Measurements from ENCODE around the gene DPEP1. TPM values are rescaled to one million over a fixed set of nuclear protein-coding genes. Genes with fewer than 3 reads are reported as not detected.

Gene DPEP1
- total and polyA plus RNA-seq, 8 donors: 0.31 to 10.4 (median 6.9) TPM

DNA sequence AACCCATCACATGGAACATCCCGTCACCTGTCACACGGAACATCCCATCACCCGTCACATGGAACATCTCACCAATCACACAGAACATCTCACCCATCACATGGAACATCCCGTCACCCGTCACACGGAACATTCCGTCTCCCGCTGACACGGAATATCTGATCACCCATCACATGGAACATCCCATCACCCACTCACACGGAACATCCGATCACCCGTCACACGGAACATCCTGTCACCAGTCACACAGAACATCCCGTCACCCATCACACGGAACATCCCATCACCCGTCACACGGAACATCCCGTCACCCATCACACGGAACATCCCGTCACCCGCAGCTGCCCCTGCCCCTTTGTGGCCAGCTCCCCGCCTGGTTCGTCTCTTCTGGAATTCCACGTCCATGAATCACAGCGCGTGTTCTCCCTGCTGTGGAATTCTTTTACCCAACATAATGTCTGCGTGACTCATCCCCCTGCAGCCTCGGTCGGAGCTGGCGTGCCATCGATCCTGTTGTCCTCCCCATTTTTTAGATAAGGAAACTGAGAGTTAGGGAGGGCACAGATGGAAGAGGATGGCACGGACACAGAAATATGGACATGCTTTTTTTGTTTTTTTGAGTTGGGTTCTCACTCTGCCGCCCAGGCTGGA lies 32.3 kb upstream of the DPEP1 start:
- Histone ChIP-seq H3K27me3 (peaks cover 10 to 16% of the 10 kb centered on the region in 2 donors), H3K27ac (no peak overlapping the region), H3K4me3 (no peak overlapping the region), H3K9me3 (no peaks in the 10 kb centered on the region), H3K36me3 (no peaks in the 10 kb centered on the region), H3K4me1 (peaks cover 3 to 14% of the 10 kb centered on the region in 2 donors)
- peak in 1 of 4 donors; percentile 50 for DNase-seq
- TF ChIP-seq, protein P1, sequence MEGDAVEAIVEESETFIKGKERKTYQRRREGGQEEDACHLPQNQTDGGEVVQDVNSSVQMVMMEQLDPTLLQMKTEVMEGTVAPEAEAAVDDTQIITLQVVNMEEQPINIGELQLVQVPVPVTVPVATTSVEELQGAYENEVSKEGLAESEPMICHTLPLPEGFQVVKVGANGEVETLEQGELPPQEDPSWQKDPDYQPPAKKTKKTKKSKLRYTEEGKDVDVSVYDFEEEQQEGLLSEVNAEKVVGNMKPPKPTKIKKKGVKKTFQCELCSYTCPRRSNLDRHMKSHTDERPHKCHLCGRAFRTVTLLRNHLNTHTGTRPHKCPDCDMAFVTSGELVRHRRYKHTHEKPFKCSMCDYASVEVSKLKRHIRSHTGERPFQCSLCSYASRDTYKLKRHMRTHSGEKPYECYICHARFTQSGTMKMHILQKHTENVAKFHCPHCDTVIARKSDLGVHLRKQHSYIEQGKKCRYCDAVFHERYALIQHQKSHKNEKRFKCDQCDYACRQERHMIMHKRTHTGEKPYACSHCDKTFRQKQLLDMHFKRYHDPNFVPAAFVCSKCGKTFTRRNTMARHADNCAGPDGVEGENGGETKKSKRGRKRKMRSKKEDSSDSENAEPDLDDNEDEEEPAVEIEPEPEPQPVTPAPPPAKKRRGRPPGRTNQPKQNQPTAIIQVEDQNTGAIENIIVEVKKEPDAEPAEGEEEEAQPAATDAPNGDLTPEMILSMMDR (IDR thresholded peaks at IDR 0.05): no peak
- intact Hi-C loops (cut with DNase I): no loop called here
- ATAC-seq: peak; percentile 18

DNA sequence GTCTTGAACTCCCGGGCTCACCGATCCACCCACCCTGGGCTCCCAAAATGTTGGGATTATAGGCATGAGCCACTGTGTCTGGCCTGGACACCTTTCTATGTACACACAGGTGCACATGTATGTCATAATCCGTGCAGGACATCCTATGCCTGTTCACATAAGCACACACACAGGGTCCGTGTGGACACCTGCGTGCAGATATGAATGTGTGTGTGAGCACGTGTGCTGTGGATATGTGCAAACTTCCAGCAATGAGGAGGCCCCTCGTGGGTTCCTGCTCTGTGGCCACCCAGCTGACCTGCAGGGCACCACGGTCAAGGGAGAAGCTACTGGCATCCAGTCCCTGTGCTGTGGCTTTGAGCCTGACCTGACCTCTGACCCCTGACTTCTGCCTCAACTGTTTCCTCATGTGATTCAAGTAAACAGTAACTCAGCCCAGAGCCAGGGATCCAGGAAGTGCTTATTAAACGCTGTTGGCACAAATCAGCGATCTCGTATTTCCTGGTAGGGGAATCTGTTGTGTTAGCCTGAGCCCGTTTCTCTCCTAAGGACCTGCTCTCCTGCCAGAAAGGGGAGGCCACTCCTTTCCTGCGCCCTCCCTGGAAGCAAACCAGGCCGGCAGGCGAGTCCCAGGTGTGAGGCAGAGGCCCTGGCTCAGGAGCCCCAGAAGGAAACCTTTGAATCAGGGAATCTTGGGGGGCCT lies 31.4 kb upstream of the DPEP1 start:
- H3K4me3 ChIP-seq: no peak overlapping the region
- ATAC-seq: peak; percentile 79
- peak in 1 of 4 donors; percentile 20 for DNase-seq
- H3K4me1 ChIP-seq: peaks cover 3 to 14% of the 10 kb centered on the region in 2 donors
- H3K27me3 ChIP-seq: peaks cover 1 to 7% of the 10 kb centered on the region in 2 donors
- TF ChIP-seq, protein P1 (IDR thresholded peaks at IDR 0.05): no peak
- H3K36me3 ChIP-seq: no peaks in the 10 kb centered on the region
- H3K9me3 ChIP-seq: no peaks in the 10 kb centered on the region
- intact Hi-C loops (cut with DNase I): no loop called here
- H3K27ac ChIP-seq: peak overlapping the region in 1 of 2 donors; percentile 49

DNA sequence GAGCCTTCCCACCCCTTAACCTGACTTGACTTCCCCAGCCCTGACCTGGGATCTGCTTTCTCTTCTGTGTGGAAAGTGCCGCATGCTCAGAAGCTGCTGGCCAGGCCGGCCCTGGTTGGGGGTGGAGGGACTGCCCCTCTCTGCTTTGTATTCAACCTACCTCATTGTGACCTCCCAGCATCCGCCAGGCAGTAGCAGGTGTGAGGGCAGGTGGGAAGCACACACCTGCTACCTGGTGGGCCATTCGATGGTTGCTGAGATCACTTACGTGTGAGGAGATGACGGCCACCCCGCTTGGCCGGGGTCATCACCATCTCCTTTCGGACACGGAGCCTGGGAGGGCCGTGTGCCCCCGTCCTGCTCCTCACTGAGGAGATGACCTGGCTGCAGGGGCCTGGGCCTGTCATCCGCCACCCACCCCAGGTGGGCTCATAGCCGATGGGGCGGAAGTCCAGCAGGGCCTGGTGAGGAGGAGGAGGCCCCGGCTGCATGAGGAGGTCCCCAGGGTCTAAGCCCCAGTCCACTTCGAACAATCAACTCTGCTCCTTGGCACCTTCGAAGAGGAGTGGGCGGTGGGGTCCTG lies 30.7 kb upstream of the DPEP1 start:
- H3K36me3 ChIP-seq: no peaks in the 10 kb centered on the region
- no peaks in the 10 kb centered on the region for H3K9me3 ChIP-seq
- H3K4me3 ChIP-seq: no peak overlapping the region
- intact Hi-C loops (cut with DNase I): no loop called here
- ATAC-seq: no peak
- TF ChIP-seq, protein P1 (IDR thresholded peaks at IDR 0.05): no peak
- H3K27ac ChIP-seq: peak overlapping the region in 1 of 2 donors; percentile 49
- H3K27me3 ChIP-seq: peaks cover 0 to under 1% of the 10 kb centered on the region in 2 donors
- no peak for DNase-seq
- peaks cover 3 to 14% of the 10 kb centered on the region in 2 donors for H3K4me1 ChIP-seq

DNA sequence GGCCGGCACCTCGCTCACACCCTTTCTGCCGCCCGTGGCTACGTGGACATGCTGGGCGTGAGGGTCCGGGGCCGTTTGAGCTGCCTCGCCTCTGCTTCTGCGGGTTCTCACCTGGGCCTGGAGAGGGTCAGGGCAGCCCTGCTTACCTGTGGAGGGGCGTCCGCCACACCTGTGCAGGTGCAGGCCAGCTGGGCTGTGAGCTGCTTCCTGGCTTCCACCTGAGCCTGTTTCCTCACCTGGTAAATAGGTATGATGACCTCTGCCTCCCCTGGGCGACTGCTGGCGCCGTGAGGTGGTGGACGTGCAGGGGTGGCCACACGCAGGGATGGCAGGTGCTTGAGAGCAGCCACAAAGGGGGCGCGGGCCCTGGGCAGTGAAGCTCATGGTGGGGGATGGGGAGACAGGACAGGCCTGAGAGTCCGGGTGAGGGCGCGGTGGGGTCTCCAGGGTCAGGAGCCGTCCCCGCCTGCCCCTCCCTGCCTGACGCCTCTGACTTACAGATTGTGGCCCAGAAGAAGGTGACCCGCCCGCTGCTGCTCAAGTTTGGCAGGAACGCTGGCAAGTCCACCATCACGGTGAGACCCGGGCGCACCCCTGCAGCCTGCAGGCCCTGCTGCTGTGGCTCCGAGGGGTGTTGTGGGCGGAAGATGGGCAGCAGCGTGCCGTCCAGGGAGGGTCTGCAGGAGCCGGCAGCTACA lies 30.1 kb upstream of the DPEP1 start:
- Histone ChIP-seq H3K36me3 (no peaks in the 10 kb centered on the region), H3K9me3 (no peaks in the 10 kb centered on the region), H3K27ac (no peak overlapping the region), H3K4me3 (no peak overlapping the region), H3K27me3 (no peaks in the 10 kb centered on the region), H3K4me1 (peaks cover 3 to 14% of the 10 kb centered on the region in 2 donors)
- intact Hi-C loops (cut with DNase I): no loop called here
- TF ChIP-seq, protein P1 (IDR thresholded peaks at IDR 0.05): no peak
- DNase-seq (peak in 1 of 4 donors; percentile 74), ATAC-seq (no peak)
